ENCODE results near the gene PDGFC.

Gene PDGFC

DNA sequence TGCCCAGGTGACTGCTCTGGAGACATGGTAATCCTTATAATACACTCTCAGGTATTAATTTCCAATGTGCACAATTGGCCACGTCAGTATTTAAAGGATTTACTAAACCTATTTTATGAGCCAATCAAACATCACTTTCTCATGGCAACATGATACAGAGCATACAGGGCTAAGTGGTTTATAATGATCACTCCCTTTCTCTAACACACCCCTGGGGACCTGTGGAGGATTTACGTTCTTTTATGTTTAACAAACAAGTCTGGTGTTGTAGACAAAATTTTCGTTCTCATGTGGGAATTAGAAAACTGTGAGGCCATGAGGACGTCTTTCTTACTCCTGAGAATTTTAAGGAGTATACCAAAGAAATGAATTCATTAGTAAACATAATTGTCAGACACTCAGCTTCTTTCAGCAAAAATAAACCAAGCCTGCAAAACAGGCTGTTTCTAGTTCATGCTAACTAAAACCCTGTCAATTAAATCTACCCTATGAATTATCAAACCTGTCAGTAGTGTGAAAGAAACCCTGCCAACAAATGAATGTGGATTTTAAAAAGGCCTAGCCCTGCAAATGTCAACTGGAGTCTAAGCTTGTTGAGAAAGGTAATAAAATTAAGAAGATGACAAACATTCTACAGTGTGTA lies 155.8 kb downstream of the PDGFC start:
- TF ChIP-seq, protein P1, sequence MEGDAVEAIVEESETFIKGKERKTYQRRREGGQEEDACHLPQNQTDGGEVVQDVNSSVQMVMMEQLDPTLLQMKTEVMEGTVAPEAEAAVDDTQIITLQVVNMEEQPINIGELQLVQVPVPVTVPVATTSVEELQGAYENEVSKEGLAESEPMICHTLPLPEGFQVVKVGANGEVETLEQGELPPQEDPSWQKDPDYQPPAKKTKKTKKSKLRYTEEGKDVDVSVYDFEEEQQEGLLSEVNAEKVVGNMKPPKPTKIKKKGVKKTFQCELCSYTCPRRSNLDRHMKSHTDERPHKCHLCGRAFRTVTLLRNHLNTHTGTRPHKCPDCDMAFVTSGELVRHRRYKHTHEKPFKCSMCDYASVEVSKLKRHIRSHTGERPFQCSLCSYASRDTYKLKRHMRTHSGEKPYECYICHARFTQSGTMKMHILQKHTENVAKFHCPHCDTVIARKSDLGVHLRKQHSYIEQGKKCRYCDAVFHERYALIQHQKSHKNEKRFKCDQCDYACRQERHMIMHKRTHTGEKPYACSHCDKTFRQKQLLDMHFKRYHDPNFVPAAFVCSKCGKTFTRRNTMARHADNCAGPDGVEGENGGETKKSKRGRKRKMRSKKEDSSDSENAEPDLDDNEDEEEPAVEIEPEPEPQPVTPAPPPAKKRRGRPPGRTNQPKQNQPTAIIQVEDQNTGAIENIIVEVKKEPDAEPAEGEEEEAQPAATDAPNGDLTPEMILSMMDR (IDR thresholded peaks at IDR 0.05; ENCODE audit: low read depth, low read length), result no peak
- no peak overlapping the region for H3K4me3 ChIP-seq (ENCODE audit: low read depth, low read length)

GRCh38 chr4:156811963-156812362 lies 159.6 kb downstream of the PDGFC start:
- TF ChIP-seq, protein P1 (IDR thresholded peaks at IDR 0.05; ENCODE audit: low read depth, low read length), result no peak

GRCh38 chr4:156811286-156811685 lies 160.3 kb downstream of the PDGFC start:
- no peak overlapping the region for H3K4me3 ChIP-seq (ENCODE audit: low read depth, low read length)
- TF ChIP-seq, protein P1 (IDR thresholded peaks at IDR 0.05; ENCODE audit: low read depth, low read length), result no peak

More at GRCh38 chr4:156811963-156812362, 159.6 kb downstream of the PDGFC start:
- no peak overlapping the region for H3K4me3 ChIP-seq (ENCODE audit: low read depth, low read length)

GRCh38 chr4:156805696-156806095 lies 165.9 kb downstream of the PDGFC start:
- H3K4me3 ChIP-seq (ENCODE audit: low read depth, low read length), result no peak overlapping the region
- TF ChIP-seq, protein P1 (IDR thresholded peaks at IDR 0.05; ENCODE audit: low read depth, low read length), result no peak

DNA sequence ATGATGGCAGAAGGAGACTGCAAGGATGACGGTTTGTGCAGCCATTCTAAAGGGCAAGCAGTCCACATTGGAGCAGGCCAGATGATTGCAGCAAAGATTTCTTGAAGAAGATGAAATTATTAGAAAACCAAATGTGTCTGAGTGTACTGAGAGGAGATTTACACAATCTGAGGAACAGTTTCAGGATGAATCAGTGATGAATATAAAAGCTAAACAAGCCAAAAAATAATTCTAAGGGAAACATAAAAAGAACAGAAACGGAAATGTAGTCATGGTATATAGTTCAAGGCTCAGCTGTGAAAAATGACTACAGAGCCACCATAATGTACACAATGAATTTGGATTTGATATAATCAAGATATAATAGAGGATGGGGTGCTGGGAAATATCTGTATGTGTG lies 168.5 kb downstream of the PDGFC start:
- no peak overlapping the region for H3K4me3 ChIP-seq (ENCODE audit: low read depth, low read length)
- TF ChIP-seq, protein P1 (IDR thresholded peaks at IDR 0.05; ENCODE audit: low read depth, low read length), result no peak

- TF ChIP-seq, protein P1 (IDR thresholded peaks at IDR 0.05; ENCODE audit: low read depth, low read length), result no peak
- H3K4me3 ChIP-seq (ENCODE audit: low read depth, low read length), result no peak overlapping the region
Observed at GRCh38 chr4:156800463-156800862, 171.1 kb downstream of the PDGFC start.

DNA sequence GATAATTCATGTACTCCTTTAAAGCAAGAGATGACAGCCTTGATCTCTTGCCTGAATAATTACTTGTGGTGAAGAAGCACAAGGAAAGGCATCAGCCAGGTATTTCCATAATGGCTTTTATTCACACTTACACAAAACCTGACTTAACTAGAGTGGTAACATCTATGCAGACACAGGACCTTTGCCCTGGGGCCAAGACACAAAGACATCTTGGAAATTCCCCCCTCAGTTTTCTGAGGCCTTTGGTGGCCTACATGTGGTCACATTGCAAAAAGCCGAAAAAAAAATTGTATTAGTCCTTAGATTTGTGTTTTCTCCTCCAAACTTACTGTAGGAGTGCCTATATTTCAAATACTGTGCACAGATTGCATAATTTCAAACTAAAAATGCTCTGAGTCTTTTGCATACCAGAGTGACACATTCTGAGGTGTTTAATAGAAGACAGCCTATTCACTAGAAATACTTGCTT lies 172.4 kb downstream of the PDGFC start:
- TF ChIP-seq, protein P1 (IDR thresholded peaks at IDR 0.05; ENCODE audit: low read depth, low read length), result no peak
- no peak overlapping the region for H3K4me3 ChIP-seq (ENCODE audit: low read depth, low read length)
